GM21381 (cell line): Measurements from ENCODE around the gene CDH23.

Experiments
- ATAC-seq: cut with Tn5 transposase; IDR thresholded peaks from one replicate; pipeline ENCODE4 v1.9.1; 2021; ENCODE audit warnings: mild to moderate bottlenecking, moderate library complexity; ENCODE audit not compliant: unreplicated experiment

CDH23 gene

DNA sequence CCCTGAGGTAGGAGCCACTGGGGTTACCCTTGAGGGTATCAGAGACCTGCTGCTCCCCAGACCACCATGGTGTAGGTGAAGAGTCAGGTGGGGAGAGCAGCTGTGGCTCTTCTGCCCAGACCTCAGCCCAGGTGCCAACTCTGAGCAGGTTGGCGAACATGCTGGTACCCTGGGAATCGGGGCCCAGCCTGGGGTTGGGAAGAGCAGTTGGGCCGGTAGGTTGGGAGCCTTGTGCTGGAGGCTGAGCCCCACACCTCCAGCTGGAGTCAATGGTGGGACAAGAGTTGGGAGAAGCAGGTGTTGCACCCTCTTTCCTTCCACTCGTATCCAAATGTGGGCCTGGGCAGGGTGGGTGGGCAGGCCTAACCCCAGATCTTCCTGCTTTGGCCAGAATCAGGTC, 114.5 kb downstream of the CDH23 start:
- ATAC-seq, result no peak

GRCh38 chr10:71512312-71512711, 115.6 kb downstream of the CDH23 start:
- no peak for ATAC-seq

GRCh38 chr10:71512761-71513539, 116.2 kb downstream of the CDH23 start:
- no peak for ATAC-seq

DNA sequence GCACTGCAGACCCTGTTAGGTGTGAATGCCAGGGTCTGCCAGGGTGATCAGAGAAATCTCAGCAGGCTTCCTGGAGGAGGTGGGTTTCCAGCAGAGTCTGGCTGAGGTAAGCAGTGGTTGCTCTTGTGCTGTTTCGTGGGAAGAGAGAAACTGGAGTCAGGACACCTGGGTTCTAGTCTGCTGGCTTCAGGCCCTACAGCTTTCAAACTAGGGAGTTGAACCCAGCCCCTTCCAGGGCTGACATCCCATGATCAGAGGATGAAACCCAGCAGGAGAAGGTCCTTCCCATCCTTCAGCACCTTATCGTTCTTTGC, 116.8 kb downstream of the CDH23 start:
- no peak for ATAC-seq

DNA sequence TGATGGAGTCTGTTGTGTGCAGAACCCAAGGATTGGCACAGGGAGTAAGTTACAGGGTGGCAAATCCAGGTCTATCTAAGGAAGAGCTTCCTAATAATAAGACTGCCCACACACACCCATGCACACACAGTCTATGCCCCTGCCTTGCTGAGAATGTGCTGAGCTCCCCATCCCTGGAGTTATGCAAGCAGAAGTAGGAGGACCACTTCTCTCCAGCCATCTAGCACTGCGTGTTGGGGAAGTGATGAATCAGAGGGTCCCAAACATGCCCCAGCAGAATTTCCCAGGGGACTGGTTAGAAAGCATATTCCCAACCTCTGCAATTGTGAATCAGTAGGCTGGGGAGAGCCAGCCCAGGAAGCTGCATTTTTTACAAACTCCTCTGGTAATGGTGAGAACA, 117.2 kb downstream of the CDH23 start:
- ATAC-seq, result no peak

DNA sequence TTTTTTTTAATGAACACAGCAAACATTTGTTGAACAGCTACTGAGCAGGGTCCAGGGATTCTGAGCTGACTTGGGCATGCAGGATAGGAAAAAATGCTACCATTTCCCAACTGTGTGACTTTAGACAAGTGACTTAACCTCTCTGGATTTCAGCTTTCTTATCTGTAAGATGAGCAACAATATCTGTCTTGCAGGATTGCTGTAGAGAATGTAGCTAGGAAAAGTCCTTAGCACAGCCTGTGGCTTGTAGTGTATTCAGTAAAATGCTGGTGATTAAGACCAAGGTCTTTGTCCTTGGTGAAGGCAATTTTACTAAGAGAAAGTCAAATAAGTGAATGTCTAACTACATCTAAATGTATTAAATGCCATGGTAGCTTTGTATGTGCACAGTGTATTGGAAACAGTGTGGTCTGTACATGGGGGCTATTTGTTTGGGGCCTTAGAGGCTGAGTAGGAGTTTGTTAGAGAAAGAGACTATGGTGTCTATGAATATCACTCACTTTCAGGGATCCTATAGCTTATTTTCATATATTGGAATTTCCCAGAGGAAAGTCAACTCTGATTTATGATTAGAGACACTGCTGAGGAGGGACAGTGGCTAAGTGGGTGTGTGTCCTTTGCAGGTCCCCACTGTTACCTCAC, 118.9 kb downstream of the CDH23 start:
- no peak for ATAC-seq

- no peak for ATAC-seq
These were observed 120.2 kb downstream of the CDH23 start for GRCh38 chr10:71516890-71517289.

GRCh38 chr10:71517298-71518169, 120.8 kb downstream of the CDH23 start:
- no peak for ATAC-seq

GRCh38 chr10:71520042-71520441, 123.3 kb downstream of the CDH23 start:
- no peak for ATAC-seq

DNA sequence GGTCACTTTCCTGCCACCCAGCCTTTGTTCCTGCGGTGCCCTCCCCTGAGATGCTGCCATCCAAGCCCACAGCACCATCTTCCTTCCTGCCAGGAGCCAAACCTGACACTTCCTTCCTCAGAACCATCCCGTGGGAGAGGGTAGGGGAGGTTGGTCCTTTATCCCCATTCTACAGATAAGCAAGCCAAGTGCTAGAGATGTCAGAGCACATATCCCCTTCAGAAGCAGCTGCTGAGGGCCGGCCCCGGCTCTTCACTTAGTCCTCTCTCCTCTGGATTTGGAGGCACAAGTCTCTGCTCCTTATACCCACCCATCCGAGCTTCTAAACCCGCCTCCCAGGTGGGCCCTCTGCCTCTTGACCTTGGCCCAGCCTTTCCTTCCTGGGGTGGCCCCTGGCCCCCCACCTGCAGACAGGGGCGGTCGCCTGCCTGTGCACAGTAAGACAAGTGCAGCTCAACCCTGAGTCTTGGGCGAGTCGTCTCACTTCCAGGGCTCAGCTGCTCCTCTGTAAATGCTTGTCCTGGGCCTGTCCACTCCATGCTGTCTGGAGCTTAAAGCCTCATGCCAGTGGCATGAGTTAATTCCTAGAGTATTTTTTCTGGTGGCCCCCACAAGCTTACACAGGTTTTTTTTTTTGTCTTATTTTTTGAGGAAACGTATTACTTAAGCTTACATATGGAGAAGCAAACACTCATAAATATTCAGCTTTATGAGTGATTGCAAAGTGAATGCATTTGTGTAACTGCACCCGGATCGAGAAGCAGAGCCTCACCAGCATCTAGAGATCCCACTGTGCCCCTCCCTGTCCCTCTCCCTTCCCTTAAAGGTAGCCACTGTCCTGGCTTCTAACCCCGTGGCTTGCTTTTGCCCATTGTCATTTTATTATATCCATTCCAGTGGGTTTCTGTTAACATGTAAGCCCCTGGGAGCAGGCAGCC, 125.1 kb downstream of the CDH23 start:
- ATAC-seq, result no peak

DNA sequence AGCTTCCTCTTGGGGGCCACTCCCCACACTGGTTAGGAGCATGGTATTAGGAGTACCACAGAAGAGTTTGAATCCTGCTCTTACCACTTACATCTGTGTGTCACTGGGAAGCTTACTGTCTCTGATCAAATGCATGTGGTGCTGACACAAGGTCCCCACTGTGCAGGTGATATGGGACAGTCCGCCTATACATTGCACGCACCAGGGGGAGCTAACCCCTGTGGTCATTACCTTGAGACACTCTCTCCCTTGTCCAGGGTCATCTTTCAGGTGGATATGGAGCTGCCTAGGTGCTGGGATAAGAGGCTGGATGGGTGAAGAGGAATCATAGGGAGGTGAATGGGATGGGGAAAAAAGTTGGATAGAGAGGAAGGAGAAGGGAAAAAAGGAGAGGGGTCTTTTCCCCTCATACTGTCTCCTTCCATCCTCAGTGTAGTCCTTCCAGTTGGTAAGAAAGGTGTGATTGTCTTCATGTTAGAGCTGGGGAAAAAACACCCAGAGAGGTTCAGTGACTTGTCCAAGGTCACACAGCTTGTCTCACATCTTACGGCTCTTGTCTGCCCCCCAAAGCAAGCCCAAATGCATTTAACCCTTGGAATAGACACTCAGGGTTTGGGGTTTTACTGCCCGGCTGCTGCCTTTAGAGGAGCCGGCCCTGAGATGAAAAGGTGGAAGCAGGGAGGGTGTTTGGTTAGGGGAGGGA, 125.9 kb downstream of the CDH23 start:
- no peak for ATAC-seq

- ATAC-seq, result no peak
These were observed 127.0 kb downstream of the CDH23 start for GRCh38 chr10:71523756-71524155.

GRCh38 chr10:71525092-71525491, 128.4 kb downstream of the CDH23 start:
- ATAC-seq, result no peak

DNA sequence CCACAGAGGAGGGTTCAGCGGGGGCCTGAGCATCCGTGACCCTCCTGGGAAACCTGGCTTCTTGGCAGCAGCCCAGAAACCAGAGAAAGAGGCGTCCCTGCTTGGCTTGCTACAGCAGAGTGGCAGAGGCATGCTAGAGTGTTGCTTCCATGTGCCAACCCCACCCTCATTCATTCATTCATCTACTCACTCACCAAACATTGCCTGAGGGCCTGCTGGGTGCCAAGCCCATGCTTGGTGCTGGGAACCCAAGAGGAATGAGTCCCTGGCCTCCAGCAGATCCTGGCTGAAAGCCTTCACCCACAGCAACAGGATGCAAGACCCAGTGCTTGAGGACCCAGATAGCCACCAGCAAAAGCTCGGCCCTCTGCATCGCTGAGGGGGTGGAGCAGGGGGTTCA, 129.0 kb downstream of the CDH23 start:
- ATAC-seq, result no peak

- no peak for ATAC-seq
These were observed 129.9 kb downstream of the CDH23 start for GRCh38 chr10:71526653-71527052.

- no peak for ATAC-seq
These were observed 130.4 kb downstream of the CDH23 start for GRCh38 chr10:71527135-71527534.

DNA sequence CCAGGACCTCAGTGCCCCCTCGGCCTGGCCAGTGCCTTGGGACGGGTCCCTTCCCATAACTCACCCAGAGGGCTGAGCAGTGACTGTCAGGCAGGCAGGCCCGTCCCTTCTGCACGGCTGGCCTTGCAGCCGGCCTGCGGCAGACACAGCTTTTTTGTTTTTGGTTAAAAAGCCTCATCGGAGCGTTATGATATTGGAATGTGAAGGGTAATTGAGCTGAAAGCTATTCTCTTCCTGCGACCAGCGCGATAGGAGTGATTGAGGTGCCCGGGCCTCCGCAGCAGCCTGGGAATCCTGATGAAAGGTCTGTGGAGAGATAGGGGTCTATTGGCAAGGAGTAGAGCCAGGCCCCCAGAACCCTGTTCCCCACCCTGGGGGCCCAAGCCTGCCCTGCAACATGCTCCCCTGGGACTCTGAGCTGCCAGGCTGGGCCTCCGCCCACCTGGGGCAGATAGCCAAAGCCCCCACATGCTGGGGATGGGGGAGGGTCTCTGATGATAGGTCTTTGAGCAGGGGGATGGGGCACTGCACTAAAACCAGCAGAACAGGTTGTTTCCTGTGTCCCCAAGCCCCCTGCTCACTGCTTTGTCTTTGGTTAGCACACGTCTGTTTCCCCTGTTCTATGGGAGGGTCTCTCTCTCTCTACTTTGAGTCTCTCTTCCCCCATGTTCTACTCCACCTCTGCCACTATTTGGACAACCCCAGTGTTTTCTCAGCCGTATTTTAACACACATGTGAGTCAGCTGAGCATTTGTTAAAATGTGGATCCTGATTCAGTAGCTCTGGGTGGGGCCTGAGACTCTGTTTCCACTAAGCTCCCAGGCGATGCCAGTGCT, 131.9 kb downstream of the CDH23 start:
- no peak for ATAC-seq

GRCh38 chr10:71529207-71529827, 132.6 kb downstream of the CDH23 start:
- ATAC-seq, result no peak

GRCh38 chr10:71530781-71531180, 134.1 kb downstream of the CDH23 start:
- ATAC-seq, result no peak
